Astrocyte of the cerebellum (primary cell): ENCODE measurements around the gene CMIP.

Experiments used
- DNase-seq: peaks from one replicate; pipeline ENCODE4 v3.0.0-alpha.2; 2011; ENCODE audit warnings: low read depth
- H3K4me3 ChIP-seq: 2 replicates; pipeline ENCODE4 v1.5.1; 2011; ENCODE audit warnings: mild to moderate bottlenecking, low read depth, low read length, moderate library complexity
- CTCF ChIP-seq: IDR thresholded peaks from 2 replicates; pipeline ENCODE4 v1.5.1; 2012; ENCODE audit warnings: low read length, low read depth, moderate library complexity, mild to moderate bottlenecking; ENCODE audit errors: missing control alignments
- in situ Hi-C: cut with HindIII; loops from 2 replicates; pipeline ENCODE4 v1.10.0; 2017; ENCODE audit warnings: low sequenced_read_pairs

CMIP gene

GRCh38 chr16:81409016-81409556 is 35.5 kb upstream of the CMIP start:
- in situ Hi-C loops: no loop called here
- TF ChIP-seq CTCF: no peak
- DNase-seq: no peak
- H3K4me3 ChIP-seq: no peak overlapping the region

GRCh38 chr16:81410643-81411293 is 33.8 kb upstream of the CMIP start:
- no peak overlapping the region for H3K4me3 ChIP-seq
- in situ Hi-C loops: no loop called here
- DNase-seq: no peak
- TF ChIP-seq CTCF: no peak

- in situ Hi-C loops: no loop called here
- H3K4me3 ChIP-seq: no peak overlapping the region
- no peak for DNase-seq
- no peak for TF ChIP-seq CTCF
These were observed 31.2 kb upstream of the CMIP start for GRCh38 chr16:81413245-81413990.

GRCh38 chr16:81415751-81416150 is 28.9 kb upstream of the CMIP start:
- TF ChIP-seq CTCF: no peak
- H3K4me3 ChIP-seq: no peak overlapping the region
- in situ Hi-C loops: no loop called here
- no peak for DNase-seq

- in situ Hi-C loops: no loop called here
- DNase-seq: no peak
- no peak overlapping the region for H3K4me3 ChIP-seq
- TF ChIP-seq CTCF: no peak
These were observed 27.9 kb upstream of the CMIP start for GRCh38 chr16:81416749-81417148.

GRCh38 chr16:81417210-81417609 is 27.4 kb upstream of the CMIP start:
- H3K4me3 ChIP-seq: no peak overlapping the region
- no peak for TF ChIP-seq CTCF
- DNase-seq: no peak
- in situ Hi-C loops: no loop called here
